Kidney epithelial cell (primary cell): ENCODE data around the gene ACSS2. TPM values are rescaled to one million over a fixed set of nuclear protein-coding genes. Genes with fewer than 3 reads are reported as not detected.
A peak's percentile ranks its signal among the peaks of the same experiment; 100 is the strongest.

Source experiments
- DNase-seq: peaks from one replicate; pipeline ENCODE4 v3.0.0-alpha.2; 2010; ENCODE audit warnings: low read depth
- H3K27me3 ChIP-seq: 2 replicates; pipeline ENCODE4 v1.6.0; 2011; ENCODE audit warnings: low read length; ENCODE audit not compliant: control insufficient read depth, insufficient read depth
- H3K36me3 ChIP-seq: 2 replicates; pipeline ENCODE4 v1.5.1; 2011; ENCODE audit warnings: low read length; ENCODE audit not compliant: control insufficient read depth, insufficient read depth
- H3K4me3 ChIP-seq: 2 replicates; pipeline ENCODE4 v1.5.1; 2011; ENCODE audit warnings: low read depth, mild to moderate bottlenecking, control low read depth, low read length
- total RNA-seq: library from RNA; depleted of rRNA; stranded (reverse); fragments of >200 nt; gene quantifications from 2 replicates; pipeline ENCODE4 v1.2.3, GENCODE V29; 2015
- TF ChIP-seq, protein P1 (sequence below): IDR thresholded peaks from 2 replicates; pipeline ENCODE4 v1.5.1; 2011; ENCODE audit warnings: mild to moderate bottlenecking, moderate library complexity, low read length, control low read depth, inconsistent platforms; ENCODE audit not compliant: insufficient read depth, poor library complexity, severe bottlenecking

The ACSS2 gene
- total RNA-seq, 1 donor from 2014 or later, result 29.2 TPM

DNA sequence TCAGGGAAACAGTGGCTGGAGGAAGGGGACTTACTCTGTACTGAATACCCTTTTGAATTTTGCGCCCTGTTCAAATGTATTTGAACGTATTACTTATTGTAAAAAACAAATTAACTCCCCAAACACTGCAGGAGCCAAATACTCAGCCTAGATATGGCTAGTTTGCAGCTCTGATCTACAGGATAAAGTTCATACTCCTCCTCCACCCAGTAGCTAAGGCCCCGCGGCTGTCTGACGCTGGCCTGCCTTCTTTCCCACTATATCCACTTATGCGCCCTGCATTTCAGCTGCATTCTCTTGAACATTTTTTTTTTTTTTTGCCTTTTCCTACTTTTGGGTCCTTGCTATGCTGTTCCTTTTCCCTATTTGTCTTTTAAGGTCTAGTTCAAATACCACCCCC, 72.7 kb downstream of the ACSS2 start:
- Histone ChIP-seq H3K27me3 (no peaks in the 10 kb centered on the region), H3K4me3 (no peak overlapping the region), H3K36me3 (no peaks in the 10 kb centered on the region)
- TF ChIP-seq, protein P1, sequence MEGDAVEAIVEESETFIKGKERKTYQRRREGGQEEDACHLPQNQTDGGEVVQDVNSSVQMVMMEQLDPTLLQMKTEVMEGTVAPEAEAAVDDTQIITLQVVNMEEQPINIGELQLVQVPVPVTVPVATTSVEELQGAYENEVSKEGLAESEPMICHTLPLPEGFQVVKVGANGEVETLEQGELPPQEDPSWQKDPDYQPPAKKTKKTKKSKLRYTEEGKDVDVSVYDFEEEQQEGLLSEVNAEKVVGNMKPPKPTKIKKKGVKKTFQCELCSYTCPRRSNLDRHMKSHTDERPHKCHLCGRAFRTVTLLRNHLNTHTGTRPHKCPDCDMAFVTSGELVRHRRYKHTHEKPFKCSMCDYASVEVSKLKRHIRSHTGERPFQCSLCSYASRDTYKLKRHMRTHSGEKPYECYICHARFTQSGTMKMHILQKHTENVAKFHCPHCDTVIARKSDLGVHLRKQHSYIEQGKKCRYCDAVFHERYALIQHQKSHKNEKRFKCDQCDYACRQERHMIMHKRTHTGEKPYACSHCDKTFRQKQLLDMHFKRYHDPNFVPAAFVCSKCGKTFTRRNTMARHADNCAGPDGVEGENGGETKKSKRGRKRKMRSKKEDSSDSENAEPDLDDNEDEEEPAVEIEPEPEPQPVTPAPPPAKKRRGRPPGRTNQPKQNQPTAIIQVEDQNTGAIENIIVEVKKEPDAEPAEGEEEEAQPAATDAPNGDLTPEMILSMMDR, result no peak
- no peak for DNase-seq

DNA sequence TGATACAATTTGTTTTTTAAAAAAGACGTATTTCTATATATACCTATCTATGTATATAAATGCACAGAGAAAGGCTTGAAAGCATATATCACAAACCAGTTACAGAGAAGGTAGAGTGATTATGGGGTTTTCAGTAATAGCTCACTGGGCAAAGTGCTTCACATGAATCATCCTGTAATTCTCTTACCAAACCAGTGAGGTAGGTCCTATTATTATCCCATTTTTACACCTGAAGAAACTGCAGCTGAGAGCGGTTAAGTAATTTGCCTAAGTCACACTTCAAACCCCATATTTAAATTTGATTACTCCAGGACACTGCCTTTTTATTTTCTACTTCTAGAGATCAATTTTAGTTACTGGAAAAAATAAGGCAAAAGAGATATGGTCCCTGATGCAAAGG, 74.8 kb downstream of the ACSS2 start:
- Histone ChIP-seq H3K4me3 (no peak overlapping the region), H3K27me3 (no peaks in the 10 kb centered on the region), H3K36me3 (no peaks in the 10 kb centered on the region)
- TF ChIP-seq, protein P1, result no peak
- DNase-seq, result no peak

DNA sequence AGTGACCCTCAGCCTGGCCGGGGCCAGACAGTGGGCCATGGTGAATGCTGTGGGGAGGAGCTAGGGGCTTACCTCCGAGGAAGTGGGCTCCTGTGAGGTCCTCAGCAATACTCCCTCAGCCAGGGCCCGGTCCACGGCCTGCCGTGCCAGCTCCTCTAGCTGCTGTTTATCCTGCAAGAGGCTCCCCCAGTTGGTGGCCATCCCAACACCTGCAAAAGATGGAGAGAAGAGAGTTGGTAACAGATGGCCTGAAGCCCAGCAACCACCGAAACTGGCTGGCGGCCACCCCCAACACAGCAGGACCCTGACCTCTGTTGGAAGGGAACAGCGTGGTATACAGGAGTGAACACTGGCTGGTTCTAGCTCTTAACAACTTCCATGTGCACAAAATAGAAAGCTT, 75.2 kb downstream of the ACSS2 start:
- no peak for DNase-seq
- Histone ChIP-seq H3K27me3 (no peaks in the 10 kb centered on the region), H3K36me3 (no peaks in the 10 kb centered on the region), H3K4me3 (no peak overlapping the region)
- TF ChIP-seq, protein P1, result no peak

DNA sequence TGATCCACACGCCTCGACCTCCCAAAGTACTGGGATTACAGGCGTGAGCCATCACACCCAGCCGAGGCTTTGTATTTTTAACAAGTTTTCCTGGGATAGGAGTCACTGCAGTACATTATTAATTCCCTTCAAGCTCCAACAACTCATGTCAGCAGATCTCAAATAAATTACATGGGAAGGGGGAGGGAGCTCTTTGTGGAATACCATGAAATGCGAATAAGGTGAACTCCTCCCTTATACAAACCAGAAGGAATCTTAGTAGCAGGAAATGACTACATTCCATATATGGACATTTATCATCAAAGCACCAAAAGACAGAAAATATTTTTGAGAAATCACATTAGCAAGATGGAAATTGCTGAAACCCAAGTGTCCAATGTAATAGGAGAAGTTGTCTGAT, 76.3 kb downstream of the ACSS2 start:
- Histone ChIP-seq H3K4me3 (no peak overlapping the region), H3K27me3 (no peaks in the 10 kb centered on the region), H3K36me3 (no peaks in the 10 kb centered on the region)
- DNase-seq, result no peak
- TF ChIP-seq, protein P1, result no peak

DNA sequence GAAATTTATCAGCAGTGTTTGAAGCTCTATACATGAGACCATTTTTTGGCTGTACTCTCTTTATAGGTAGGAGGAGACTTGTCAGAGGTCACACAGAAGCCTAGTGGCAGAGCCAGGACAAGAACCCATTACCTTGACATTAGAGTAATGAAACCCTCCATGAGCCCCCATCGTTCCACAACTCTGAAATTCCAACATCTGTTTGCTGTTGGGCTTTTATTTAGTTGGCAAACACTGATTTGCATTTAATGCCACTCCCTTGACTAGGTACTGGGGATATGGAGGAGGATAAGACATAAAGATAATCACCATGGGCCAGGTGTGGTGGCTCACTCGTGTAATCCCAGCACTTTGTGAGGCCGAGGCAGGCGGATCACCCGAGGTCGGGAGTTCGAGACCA, 77.5 kb downstream of the ACSS2 start:
- Histone ChIP-seq H3K36me3 (no peaks in the 10 kb centered on the region), H3K4me3 (no peak overlapping the region), H3K27me3 (no peaks in the 10 kb centered on the region)
- no peak for DNase-seq
- TF ChIP-seq, protein P1, result no peak

DNA sequence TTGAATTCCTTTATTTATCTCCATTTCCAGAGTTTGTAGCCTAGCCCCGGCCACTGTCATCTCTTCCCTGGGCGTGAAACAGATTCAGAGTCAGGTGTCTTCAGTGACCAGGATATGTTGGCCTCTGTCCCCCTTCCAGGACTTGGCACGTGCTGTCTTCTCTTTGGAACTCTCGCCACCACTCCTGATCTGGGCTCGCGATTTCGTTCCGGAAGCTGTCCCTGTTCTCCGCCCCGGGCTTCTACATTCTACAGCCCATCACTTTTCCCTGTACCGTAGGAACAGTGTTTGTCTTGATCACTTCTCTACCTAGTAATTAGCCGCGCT, 78.5 kb downstream of the ACSS2 start:
- H3K36me3 ChIP-seq, result no peaks in the 10 kb centered on the region
- TF ChIP-seq, protein P1, result no peak
- peak overlapping the region; percentile 67 for H3K4me3 ChIP-seq
- DNase-seq, result no peak
- H3K27me3 ChIP-seq, result no peaks in the 10 kb centered on the region
